H1 (cell line): Measurements from ENCODE around the gene TFF2. TPM values are rescaled to one million over a fixed set of nuclear protein-coding genes. Genes with fewer than 3 reads are reported as not detected.

Experiments used
- CTCF ChIA-PET: fragments of 300-600 bp; sonication (Branson Sonifier 250); formaldehyde crosslinking; loops from one replicate; lab custom pipeline; 2021; ENCODE audit not compliant: partially characterized antibody; lab: Charles Lee
- POLR2A ChIA-PET: fragments of 300-600 bp; sonication (Branson Sonifier 250); formaldehyde crosslinking; loops from one replicate; lab custom pipeline; 2021; ENCODE audit warnings: inconsistent platforms; ENCODE audit not compliant: partially characterized antibody; lab: Charles Lee
- DNase-seq, 2 experiments: peaks; one replicate each; pipeline versions ENCODE4 v3.0.0 to v3.0.0-alpha.2; 2010 to 2022; ENCODE audit warnings: low spot score in 2 of 2, low read depth in 1 of 2, mixed read lengths in 1 of 2
- FAIRE-seq: peaks from 2 replicates; lab custom pipeline; 2011; peaks lifted over from hg19 to GRCh38; lab: Jason Lieb, UNC
- H2AFZ ChIP-seq: 2 replicates; pipeline ENCODE4 v1.8.1; 2012; ENCODE audit warnings: low read length, inconsistent platforms
- H2AK5ac ChIP-seq: 2 replicates; pipeline ENCODE4 v1.6.1; 2013; ENCODE audit warnings: low read depth, low read length
- H2BK120ac ChIP-seq: replicated peaks from 2 replicates; pipeline ENCODE3; 2013; ENCODE audit warnings: low read depth, low read length, inconsistent platforms
- H2BK12ac ChIP-seq: 2 replicates; pipeline ENCODE4 v1.6.1; 2013; ENCODE audit warnings: low read depth, low read length
- H2BK15ac ChIP-seq: 2 replicates; pipeline ENCODE4 v1.6.1; 2013; ENCODE audit warnings: low read length
- H2BK20ac ChIP-seq: 2 replicates; pipeline ENCODE4 v1.6.1; 2013; ENCODE audit warnings: low read length
- H2BK5ac ChIP-seq: 2 replicates; pipeline ENCODE4 v1.6.1; 2013; ENCODE audit warnings: low read depth, low read length
- H3K14ac ChIP-seq: 2 replicates; pipeline ENCODE4 v1.6.1; 2013; ENCODE audit warnings: inconsistent platforms; ENCODE audit not compliant: insufficient read length
- H3K18ac ChIP-seq: 2 replicates; pipeline ENCODE4 v1.6.1; 2013; ENCODE audit warnings: low read length; ENCODE audit errors: extremely low read depth
- H3K23ac ChIP-seq: 2 replicates; pipeline ENCODE4 v1.6.1; 2013; ENCODE audit warnings: inconsistent platforms; ENCODE audit not compliant: insufficient read length
- H3K23me2 ChIP-seq: 2 replicates; pipeline ENCODE4 v1.6.1; 2013; ENCODE audit warnings: low read depth, low read length
- H3K27ac ChIP-seq: 2 replicates; pipeline ENCODE4 v1.6.1; 2011; ENCODE audit warnings: low read depth, low read length, inconsistent platforms
- H3K27me3 ChIP-seq, 4 experiments: replicated peaks in 1 of 4; 1 replicate in 1 of 4; 2 replicates in 3 of 4; pipeline versions ENCODE4 v1.6.1 to v1.8.1; 2011 to 2013; ENCODE audit warnings: low read length in 3 of 4, mild to moderate bottlenecking in 3 of 4, inconsistent platforms in 2 of 4, mixed read lengths in 2 of 4, moderate library complexity in 1 of 4; ENCODE audit not compliant: control insufficient read depth in 3 of 4, insufficient read depth in 3 of 4; ENCODE audit errors: extremely low read depth in 1 of 4
- H3K36me3 ChIP-seq, 4 experiments: 2 replicates each; pipeline versions ENCODE4 v1.6.1 to v1.8.1; 2011 to 2013; ENCODE audit warnings: mild to moderate bottlenecking in 4 of 4, low read length in 3 of 4, moderate library complexity in 2 of 4, control low read depth in 1 of 4, inconsistent platforms in 1 of 4; ENCODE audit not compliant: insufficient read depth in 4 of 4, control insufficient read depth in 2 of 4
- H3K4ac ChIP-seq: replicated peaks from 2 replicates; pipeline ENCODE3; 2013; ENCODE audit warnings: low read length, low read depth, mixed read lengths, inconsistent platforms; ENCODE audit not compliant: insufficient read length
- H3K4me1 ChIP-seq, 4 experiments: replicated peaks in 1 of 4; 1 replicate in 1 of 4; 2 replicates in 3 of 4; pipeline versions ENCODE4 v1.6.1 to v1.8.1; 2011 to 2013; ENCODE audit warnings: low read length in 3 of 4, inconsistent platforms in 2 of 4, mixed read lengths in 1 of 4; ENCODE audit not compliant: insufficient read depth in 4 of 4, control insufficient read depth in 3 of 4
- H3K4me2 ChIP-seq, 2 experiments: 2 replicates each; pipeline versions ENCODE4 v1.6.1 to v1.8.1; 2011 to 2013; ENCODE audit warnings: low read depth in 2 of 2, low read length in 2 of 2, control low read depth in 1 of 2, inconsistent platforms in 1 of 2, mild to moderate bottlenecking in 1 of 2; ENCODE audit not compliant: insufficient read depth in 1 of 2
- H3K4me3 ChIP-seq, 4 experiments: fragments of 200-600, 300-600 bp in 1 of 4; sonication (generic), shearing (Covaris generic), sonication (Bioruptor Twin) in 1 of 4; 2 replicates each; pipeline versions ENCODE4 v1.5.1 to v1.8.1; 2011 to 2016; ENCODE audit warnings: low read length in 4 of 4, low read depth in 3 of 4, control low read depth in 2 of 4, inconsistent platforms in 2 of 4, mild to moderate bottlenecking in 2 of 4, mixed read lengths in 1 of 4, moderate library complexity in 1 of 4; ENCODE audit not compliant: insufficient read depth in 2 of 4; ENCODE audit errors: extremely low read depth in 1 of 4
- H3K56ac ChIP-seq: replicated peaks from 2 replicates; pipeline ENCODE3; 2013; ENCODE audit warnings: low read depth, mild to moderate bottlenecking, mixed read lengths, low read length, inconsistent platforms; ENCODE audit not compliant: insufficient read length
- H3K79me1 ChIP-seq: 2 replicates; pipeline ENCODE4 v1.6.1; 2013; ENCODE audit warnings: low read depth, low read length, control low read depth
- H3K79me2 ChIP-seq, 2 experiments: 2 replicates each; pipeline versions ENCODE4 v1.6.1 to v1.8.1; 2012 to 2013; ENCODE audit warnings: low read length in 2 of 2, mild to moderate bottlenecking in 2 of 2, inconsistent platforms in 1 of 2; ENCODE audit not compliant: insufficient read depth in 2 of 2, control insufficient read depth in 1 of 2
- H3K9ac ChIP-seq, 4 experiments: replicated peaks in 1 of 4; 1 replicate in 1 of 4; 2 replicates in 3 of 4; pipeline versions ENCODE4 v1.6.1 to v1.8.1; 2011 to 2013; ENCODE audit warnings: low read depth in 3 of 4, low read length in 3 of 4, control low read depth in 2 of 4, mild to moderate bottlenecking in 2 of 4, moderate library complexity in 2 of 4, inconsistent platforms in 1 of 4; ENCODE audit errors: extremely low read depth in 1 of 4
- H3K9me3 ChIP-seq, 2 experiments: 2 replicates each; pipeline versions ENCODE4 v1.6.1 to v1.8.1; 2012 to 2013; ENCODE audit warnings: mild to moderate bottlenecking in 2 of 2, moderate library complexity in 2 of 2, control low read depth in 1 of 2, inconsistent platforms in 1 of 2, low read depth in 1 of 2, low read length in 1 of 2, mixed read lengths in 1 of 2; ENCODE audit not compliant: insufficient read depth in 2 of 2
- H4K20me1 ChIP-seq, 2 experiments: replicated peaks in 1 of 2; 2 replicates each; pipeline versions ENCODE3 to v1.8.1; 2011 to 2013; ENCODE audit warnings: inconsistent platforms in 2 of 2, low read length in 2 of 2, mild to moderate bottlenecking in 1 of 2; ENCODE audit not compliant: insufficient read depth in 2 of 2, control insufficient read depth in 1 of 2
- H4K5ac ChIP-seq: 2 replicates; pipeline ENCODE4 v1.6.1; 2013; ENCODE audit warnings: low read length, low read depth, mixed read lengths, inconsistent platforms; ENCODE audit not compliant: insufficient read length
- H4K8ac ChIP-seq: 2 replicates; pipeline ENCODE4 v1.8.0; 2013; ENCODE audit warnings: mild to moderate bottlenecking, moderate library complexity, low read length, inconsistent platforms; ENCODE audit not compliant: insufficient read depth; ENCODE audit errors: extremely low read depth
- H4K91ac ChIP-seq: replicated peaks from 2 replicates; pipeline ENCODE3; 2013; ENCODE audit warnings: low read length, mixed read lengths, inconsistent platforms; ENCODE audit not compliant: insufficient read length
- CEBPB ChIP-seq: IDR thresholded peaks from 2 replicates; pipeline ENCODE4 v1.6.1; 2012; ENCODE audit warnings: low read depth, low read length
- CREB1 ChIP-seq: IDR thresholded peaks from 2 replicates; pipeline ENCODE4 v1.6.1; 2012; ENCODE audit warnings: inconsistent platforms
- WGBS, 2 experiments: shearing (Covaris generic) in 1 of 2; methylation state at CpG; one replicate each; pipeline versions ENCODE4 v1.1.6 to v1.1.7; 2013 to 2015; ENCODE audit warnings: low lambda C conversion rate in 2 of 2, mixed read lengths in 2 of 2, inconsistent platforms in 1 of 2, low coverage in 1 of 2, missing lambda C conversion rate in 1 of 2; ENCODE audit not compliant: insufficient replicate concordance in 2 of 2, insufficient coverage in 1 of 2, insufficient read length in 1 of 2; ENCODE audit errors: extremely low coverage in 1 of 2, missing lambda C conversion rate in 1 of 2; 5-methylcytosine and 5-hydroxymethylcytosine counted together
- polyA plus RNA-seq, 7 experiments: library from polyadenylated mRNA; depleted of rRNA in 3 of 7; stranded (reverse) in 5 of 7; unstranded in 2 of 7; fragments of >200 nt in 5 of 7; fragments of 200-250 nt in 2 of 7; gene quantifications; 1 replicate in 5 of 7; 2 replicates in 1 of 7; 4 replicates in 1 of 7; pipeline versions ENCODE4 v1.2.1 to v1.2.3, GENCODE V29; 2011 to 2013; ENCODE audit warnings: missing spikeins in 2 of 7, mixed read lengths in 2 of 7
- total RNA-seq: library from RNA; stranded (reverse); fragmentation: NEBNext Ultra II Directional; extraction: Animal tissue kit (Norgen Biotek cat#: 25700); gene quantifications from 2 replicates; pipeline ENCODE4 v1.2.1, GENCODE V29; 2021
- TF ChIP-seq, protein P1 (sequence below): IDR thresholded peaks from 2 replicates; pipeline ENCODE4 v1.6.1; 2012; ENCODE audit warnings: inconsistent platforms

TFF2 gene
- total and polyA plus RNA-seq, 2 of the 8 experiments (the other 6 are each of a cell fraction or from before 2014, with no cell fraction given), result not detected

DNA sequence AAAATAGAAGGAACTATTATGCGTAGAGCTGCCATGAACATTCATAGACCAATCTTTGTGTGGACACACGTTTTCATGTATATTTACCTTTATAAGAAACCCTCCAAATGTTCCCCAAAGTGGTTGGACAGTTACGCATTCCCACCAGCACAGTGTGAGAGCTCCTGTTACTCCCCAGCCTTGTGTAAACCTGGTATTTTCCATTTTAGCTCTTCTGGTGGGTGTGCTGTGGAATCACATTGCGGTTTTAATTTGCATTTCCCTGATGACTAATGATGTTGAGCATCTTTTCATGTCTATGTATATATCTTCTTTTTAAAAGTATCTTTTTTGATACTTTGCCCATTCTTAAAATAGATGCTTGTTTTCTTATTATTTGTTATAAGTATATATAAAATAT lies 49.7 kb upstream of the TFF2 start:
- Histone ChIP-seq H3K56ac (no peak overlapping the region), H2BK15ac (no peak overlapping the region), H2BK20ac (no peak overlapping the region), H3K18ac (no peak overlapping the region), H4K20me1 (no peaks in the 10 kb centered on the region), H3K9me3 (peaks cover 3 to 7% of the 10 kb centered on the region in 2 experiments; a peak in 2 of 4 replicates), H2BK5ac (no peak overlapping the region), H3K79me1 (no peaks in the 10 kb centered on the region), H2BK12ac (no peak overlapping the region), H2BK120ac (no peak overlapping the region), H3K79me2 (no peaks in the 10 kb centered on the region), H3K9ac (no peak overlapping the region), H4K8ac (no peak overlapping the region), H3K27me3 (no peaks in the 10 kb centered on the region), H3K4me2 (no peak overlapping the region), H3K4ac (no peak overlapping the region), H3K4me3 (no peak overlapping the region), H3K36me3 (no peaks in the 10 kb centered on the region), H3K27ac (no peak overlapping the region), H3K23ac (no peak overlapping the region), H3K14ac (no peak overlapping the region), H3K4me1 (peaks cover 0 to 4% (median 0%) of the 10 kb centered on the region in 4 experiments; a peak in 1 of 7 replicates), H4K5ac (no peak overlapping the region), H4K91ac (no peak overlapping the region), H2AK5ac (no peak overlapping the region), H3K23me2 (no peaks in the 10 kb centered on the region), H2AFZ (no peak overlapping the region)
- ChIA-PET CTCF (interaction anchor here (0.7 to 1.3 kb wide), 4 partner anchors 10 to 133 kb away, joined by 3 to 4 read pairs (median 3); no protein-coding TSS in a partner anchor), POLR2A (no interaction called here)
- FAIRE-seq (no peak), DNase-seq (no peak)
- 88% methylated on average over 4 of the region's 4 CpGs; no CpG with 5 or more reads in 1 of the 2 experiments for WGBS, 2 experiments
- TF ChIP-seq CREB1, result no peak
- TF ChIP-seq, protein P1, sequence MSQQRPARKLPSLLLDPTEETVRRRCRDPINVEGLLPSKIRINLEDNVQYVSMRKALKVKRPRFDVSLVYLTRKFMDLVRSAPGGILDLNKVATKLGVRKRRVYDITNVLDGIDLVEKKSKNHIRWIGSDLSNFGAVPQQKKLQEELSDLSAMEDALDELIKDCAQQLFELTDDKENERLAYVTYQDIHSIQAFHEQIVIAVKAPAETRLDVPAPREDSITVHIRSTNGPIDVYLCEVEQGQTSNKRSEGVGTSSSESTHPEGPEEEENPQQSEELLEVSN, result no peak
- TF ChIP-seq CEBPB, result no peak
